ENCODE measurements around the gene PARP12.

GRCh38 chr7:140033779-140034363 lies 28.9 kb downstream of the PARP12 start:
- TF ChIP-seq CTCF (IDR thresholded peaks at IDR 0.05) (no peak), POLR2A (IDR thresholded peaks at IDR 0.05) (no peak)
